ENCODE data around the gene EFNA3. TPM values are rescaled to one million over a fixed set of nuclear protein-coding genes. Genes with fewer than 3 reads are reported as not detected.

EFNA3 gene
- total RNA-seq, 1 donor from 2014 or later: 1.2 TPM

DNA sequence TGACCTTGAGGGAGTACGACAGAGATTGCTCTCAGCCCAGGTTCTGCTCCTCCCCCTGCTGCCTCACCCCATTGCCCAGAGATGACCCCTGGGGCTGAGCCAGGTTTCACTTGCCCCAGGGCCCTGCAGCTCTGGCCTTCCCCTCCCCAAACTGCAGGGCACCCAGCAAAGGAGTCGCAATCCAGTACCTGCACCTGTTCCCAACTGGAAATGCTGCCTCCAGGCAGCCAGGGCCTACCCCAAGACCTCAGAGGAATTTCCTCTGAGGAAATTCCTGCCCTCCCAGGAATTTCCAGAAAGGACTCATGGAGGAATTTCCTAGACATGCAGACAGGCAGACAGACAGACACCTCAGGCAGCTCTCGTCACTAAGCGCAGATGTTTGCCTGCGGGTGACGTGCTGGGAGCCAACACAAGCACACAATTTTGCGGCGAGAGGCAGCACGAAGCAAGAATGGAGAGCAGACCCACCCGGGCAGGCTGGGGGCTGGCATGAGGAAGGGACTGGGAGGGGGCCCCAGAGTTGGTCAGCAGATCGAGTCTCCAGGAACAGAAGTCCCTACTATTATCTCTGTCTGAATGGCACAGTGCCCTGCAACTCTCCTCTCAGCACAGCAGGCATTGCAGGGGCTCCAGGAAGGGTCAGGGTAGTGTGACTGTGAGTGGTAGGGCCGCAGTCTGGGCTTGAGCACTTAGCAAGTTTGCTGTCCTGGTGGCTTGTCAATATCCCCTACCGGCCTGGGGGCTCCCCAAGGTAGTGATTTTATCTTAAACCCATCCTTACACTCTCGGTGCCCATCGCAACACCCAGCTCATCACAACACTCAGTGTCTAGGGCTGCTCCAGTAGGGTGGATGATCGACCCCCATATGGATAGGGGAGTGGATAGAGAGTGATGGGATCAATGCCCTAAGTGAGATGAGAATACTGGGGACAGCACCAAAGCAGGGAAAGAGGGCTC is 46.1 kb downstream of the EFNA3 start:
- DNase-seq (ENCODE audit: low spot score): no peak
- intact Hi-C loops (cut with DNase I): no loop called here

DNA sequence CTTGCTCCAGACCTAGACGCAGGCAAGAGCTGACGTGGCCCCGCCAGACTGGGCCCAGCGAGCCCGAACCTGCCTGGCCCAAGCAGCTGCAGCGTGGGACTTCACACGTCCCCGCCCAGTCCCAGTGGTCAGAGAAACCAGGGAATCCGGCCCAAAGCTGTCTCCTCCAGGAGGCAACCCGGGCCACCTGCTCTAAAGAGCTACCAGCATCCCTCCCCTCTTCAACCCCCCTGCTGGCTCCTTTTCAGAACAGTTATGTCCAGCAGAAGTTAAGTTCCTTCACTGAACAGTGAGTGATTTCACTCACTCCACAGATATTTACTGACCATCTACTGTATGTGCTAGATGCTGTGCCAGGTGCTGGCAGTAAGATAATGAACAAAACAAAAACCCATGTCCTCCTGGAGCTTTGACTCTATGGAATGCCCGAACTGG is 46.9 kb downstream of the EFNA3 start:
- intact Hi-C loops (cut with DNase I): no loop called here
- no peak for DNase-seq (ENCODE audit: low spot score)

DNA sequence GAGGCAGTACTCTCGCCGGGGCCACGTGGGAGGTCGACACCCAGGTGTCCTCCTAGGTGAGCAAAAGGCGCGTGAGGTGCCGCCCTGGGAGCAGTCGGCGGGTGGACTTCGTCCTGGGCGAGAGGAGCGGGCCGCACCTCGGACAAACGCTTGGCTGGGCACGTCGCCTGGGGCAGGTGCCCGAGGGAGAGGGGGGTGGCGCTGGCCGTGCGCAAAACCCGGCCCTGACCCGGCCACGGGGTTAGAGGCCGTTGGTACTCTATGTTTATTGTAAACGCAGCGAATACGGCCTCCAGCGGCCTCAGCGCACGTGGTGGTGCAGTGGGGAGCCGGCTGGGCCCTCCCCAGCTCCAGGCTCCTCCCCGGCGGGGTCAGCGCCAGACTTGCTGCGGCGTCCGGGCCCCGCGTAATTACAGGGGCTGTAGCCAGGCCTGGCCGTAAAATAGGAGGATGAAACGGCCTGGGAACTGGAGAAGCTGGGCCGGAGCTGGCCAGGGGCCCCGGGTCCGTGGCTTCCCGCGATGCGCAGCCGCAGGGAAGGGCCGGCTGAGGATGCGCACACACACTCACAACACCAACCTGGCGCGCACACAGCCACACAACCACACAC is 47.4 kb downstream of the EFNA3 start:
- intact Hi-C loops (cut with DNase I): loop anchor here (2.0 kb wide), 1 partner anchor 31 kb away; no protein-coding TSS in a partner anchor
- DNase-seq (ENCODE audit: low spot score): peak; percentile 77

DNA sequence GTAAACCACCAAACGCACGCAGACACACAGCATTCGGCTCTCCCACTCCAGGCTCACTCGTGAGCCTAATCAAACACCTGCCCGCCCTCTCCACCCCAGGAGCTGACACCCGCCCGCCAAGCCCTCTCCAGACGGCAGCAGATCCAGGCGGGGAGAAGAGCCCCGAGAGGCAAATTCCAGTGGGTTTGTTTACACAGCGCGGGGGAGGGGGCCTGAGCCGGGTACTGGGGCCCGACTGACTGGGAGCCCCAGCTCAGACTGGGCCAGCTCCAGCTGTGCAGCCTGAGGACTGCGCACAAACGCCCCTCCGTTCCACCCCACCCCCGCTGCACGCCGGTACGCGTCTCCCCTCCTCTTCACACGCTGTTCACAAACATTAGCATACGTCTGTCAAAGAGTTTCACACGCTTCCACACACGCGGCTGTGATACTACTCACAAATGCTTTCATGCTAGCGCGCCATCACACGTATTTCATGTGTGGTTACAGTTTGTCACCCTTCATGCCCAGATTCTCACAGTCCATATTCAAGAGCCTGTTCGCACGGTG is 48.0 kb downstream of the EFNA3 start:
- intact Hi-C loops (cut with DNase I): loop anchor here (2.0 kb wide), 1 partner anchor 32 kb away; no protein-coding TSS in a partner anchor

DNA sequence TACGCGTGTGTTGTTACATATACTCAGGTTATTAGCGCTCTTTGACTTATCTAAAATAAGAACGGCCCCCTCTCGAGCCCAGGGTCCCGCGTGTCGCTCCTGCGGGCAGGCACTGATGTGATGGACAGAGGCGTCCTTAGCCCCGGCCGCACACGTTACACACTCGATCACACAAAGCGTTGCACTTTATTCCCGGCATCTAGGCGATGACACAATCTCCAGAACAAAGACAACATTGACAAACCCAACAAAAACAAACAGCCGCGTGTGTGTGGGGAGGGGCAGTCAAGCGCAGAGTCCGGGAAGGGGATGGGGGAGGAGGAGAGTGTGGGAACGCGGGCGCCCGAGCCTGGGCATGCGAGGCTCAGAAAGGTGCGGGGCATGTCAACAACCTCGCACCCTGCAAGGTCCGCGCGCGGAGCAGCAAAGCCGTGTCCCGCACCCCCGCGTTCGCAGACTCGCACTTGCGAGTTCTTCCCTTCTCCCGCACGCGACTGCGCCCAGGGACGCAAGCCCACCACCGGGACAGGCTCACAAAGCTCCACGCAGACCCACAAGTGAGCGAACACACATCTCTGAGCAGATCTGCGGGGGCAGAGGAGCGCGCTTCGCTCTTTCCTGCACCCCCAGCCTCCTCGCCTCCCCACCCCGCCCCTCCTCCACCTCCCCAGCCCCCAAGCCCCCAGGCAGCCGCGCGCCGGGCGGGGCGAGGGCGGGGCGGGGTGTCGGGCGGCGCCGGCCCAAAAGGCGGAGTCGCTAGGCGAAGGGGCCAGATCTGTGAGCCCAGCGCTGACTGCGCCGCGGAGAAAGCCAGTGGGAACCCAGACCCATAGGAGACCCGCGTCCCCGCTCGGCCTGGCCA is 48.7 kb downstream of the EFNA3 start, which contains the start of gene EFNA1:
Gene EFNA1 (plus strand): TSS at position 772 of the 862 bp plus-strand sequence. CDS start 102 bp downstream, outside the sequence.
- peak; percentile 81 for DNase-seq (ENCODE audit: low spot score)
- intact Hi-C loops (cut with DNase I): loop anchor here (2.0 kb wide), 1 partner anchor 33 kb away; no protein-coding TSS in a partner anchor

More for the DNA sequence above, 48.0 kb downstream of the EFNA3 start:
- no peak for DNase-seq (ENCODE audit: low spot score)

DNA sequence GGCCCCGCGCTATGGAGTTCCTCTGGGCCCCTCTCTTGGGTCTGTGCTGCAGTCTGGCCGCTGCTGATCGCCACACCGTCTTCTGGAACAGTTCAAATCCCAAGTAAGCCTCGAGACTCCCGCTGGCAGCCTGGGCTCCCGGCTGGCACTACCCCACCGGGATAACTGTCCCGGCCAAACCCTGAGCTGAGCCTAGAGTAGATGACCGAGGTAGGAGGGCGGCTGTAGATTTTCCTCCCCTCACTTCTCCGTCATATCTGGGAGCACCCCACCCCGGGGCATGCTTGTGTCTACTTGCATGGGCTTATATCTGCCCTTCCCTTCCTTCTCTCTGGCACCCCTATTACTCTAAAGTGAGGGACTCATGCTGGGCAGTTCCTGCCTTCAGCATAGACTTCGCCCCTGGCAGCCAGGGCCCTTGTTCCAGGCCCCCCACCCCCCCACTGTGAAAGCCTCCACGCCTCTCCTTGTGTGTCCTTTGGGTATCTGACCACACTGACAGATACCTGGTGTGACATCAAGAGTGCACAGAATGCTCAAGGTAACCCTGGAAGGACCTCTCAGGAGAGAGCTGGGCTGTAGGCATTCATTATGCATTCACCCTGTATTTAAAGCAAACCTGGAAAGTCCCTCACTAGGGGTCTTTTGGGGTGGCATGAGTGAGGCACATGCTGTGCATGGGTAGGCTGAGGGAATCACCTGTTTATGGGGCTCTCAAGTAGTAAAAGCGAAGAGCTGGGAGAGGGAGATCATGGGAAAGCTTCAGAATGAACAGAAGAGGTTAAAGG is 49.5 kb downstream of the EFNA3 start:
- no peak for DNase-seq (ENCODE audit: low spot score)
- intact Hi-C loops (cut with DNase I): loop anchor here (2.0 kb wide), 2 partner anchors 33 to 39 kb away; no protein-coding TSS in a partner anchor

DNA sequence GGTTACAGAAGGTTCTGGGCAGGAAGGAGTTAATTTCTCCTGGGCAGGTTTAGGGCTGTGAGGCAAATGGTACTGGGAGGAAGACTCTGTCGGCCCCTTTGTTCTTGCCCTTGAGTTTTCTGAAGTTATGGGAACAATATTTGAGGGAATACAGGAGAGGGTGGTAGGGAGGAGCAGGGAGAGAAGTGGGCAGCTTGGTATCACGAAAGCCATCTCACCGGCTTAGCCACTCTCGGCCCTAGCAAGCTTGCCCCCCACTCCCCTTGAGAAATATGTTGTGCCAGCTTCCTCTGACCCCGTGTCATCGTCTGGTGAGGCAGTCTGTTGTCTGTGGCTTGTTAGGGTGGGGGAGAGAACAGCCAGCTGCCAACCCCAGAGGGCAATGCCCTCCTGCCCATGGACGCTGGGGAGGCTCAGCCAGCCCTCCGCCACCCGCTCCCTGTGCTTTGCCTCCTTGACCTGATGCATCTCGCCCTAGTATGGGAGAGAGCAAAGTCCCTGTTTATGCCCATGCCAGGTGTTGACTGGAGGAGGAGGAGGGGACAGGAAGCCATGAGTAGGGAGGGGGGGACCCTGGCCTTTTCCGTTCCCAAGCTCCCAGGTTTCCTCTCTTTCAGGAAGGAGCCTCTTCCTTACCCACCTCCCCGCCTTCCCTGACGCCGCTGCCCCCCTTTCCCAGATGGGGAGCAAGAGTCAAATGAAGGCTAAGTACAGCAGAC is 50.3 kb downstream of the EFNA3 start:
- intact Hi-C loops (cut with DNase I): loop anchor here (2.0 kb wide), 1 partner anchor 38 kb away; no protein-coding TSS in a partner anchor
- DNase-seq (ENCODE audit: low spot score): peak; percentile 79

DNA sequence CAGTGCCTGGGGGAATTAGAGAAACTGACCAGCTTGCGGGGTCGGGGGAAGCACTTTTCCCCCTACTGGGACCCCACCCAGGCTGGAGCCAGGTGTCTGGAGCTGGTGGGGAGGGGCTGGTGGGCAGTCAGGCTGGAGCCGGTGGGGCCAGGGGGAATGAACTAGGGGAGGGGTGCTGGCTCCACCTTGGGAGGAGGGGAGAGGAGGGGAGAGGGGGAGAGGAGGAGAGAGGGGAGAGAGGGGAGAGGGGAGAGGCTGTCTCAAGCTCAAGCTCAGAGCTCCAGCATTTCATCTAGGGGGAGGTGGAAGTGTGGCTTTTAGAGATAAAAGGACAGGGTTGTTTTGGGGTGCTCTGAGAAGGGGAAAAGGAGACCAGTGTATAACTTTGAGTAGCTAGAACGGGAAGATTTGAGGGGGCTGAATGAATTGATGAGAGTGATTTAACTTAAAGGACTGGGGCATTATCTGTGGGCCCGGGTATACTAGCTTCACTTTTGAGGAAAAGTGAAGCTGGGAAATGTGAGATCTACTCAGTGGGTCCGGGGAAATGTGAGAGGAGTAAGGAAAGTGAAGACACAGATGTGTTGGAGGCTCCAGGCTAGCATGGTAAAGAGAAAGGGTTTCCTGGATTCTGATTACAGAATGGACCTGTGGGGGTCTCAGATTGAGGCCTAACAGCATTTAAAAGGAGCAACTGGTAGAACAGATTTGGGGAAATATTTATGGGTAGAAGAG is 51.8 kb downstream of the EFNA3 start:
- intact Hi-C loops (cut with DNase I): no loop called here
- DNase-seq (ENCODE audit: low spot score): no peak

DNA sequence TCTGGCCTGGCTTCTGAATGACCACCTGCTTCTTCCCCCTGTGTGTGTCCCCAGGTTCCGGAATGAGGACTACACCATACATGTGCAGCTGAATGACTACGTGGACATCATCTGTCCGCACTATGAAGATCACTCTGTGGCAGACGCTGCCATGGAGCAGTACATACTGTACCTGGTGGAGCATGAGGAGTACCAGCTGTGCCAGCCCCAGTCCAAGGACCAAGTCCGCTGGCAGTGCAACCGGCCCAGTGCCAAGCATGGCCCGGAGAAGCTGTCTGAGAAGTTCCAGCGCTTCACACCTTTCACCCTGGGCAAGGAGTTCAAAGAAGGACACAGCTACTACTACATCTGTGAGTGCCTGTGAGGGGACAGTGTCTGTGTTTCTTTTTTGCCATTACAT is 52.6 kb downstream of the EFNA3 start:
- intact Hi-C loops (cut with DNase I): no loop called here
- no peak for DNase-seq (ENCODE audit: low spot score)

DNA sequence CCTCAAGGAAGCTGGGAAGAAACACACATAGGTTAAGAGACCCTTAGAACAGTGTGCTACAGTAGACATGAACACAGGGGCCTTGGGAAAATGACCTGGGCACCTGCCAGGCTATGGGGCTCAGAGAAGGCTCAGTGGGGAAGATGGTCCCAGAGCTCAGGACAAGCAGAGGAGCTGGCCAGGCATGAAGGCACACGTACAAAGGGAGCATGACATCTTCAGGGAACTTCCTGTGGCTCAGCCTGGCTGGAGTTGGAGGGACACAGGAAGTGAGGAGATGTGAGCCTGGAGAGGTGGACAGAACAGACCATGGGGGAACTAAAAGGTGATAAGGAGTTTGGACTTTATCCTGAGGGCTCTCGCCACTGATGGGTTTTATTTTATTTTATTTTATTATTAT is 53.2 kb downstream of the EFNA3 start:
- intact Hi-C loops (cut with DNase I): no loop called here

DNA sequence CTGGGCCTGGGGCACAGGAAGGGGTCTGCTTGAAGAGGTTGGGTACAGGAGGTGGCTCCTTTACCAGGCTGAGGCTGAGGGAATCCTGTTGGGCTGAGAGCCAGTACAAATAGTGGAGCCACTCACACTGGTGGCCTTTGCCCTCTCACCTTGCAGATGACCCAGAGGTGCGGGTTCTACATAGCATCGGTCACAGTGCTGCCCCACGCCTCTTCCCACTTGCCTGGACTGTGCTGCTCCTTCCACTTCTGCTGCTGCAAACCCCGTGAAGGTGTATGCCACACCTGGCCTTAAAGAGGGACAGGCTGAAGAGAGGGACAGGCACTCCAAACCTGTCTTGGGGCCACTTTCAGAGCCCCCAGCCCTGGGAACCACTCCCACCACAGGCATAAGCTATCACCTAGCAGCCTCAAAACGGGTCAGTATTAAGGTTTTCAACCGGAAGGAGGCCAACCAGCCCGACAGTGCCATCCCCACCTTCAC is 55.2 kb downstream of the EFNA3 start:
- no peak for DNase-seq (ENCODE audit: low spot score)
- intact Hi-C loops (cut with DNase I): no loop called here

More for the DNA sequence above, 53.2 kb downstream of the EFNA3 start:
- DNase-seq (ENCODE audit: low spot score): no peak

DNA sequence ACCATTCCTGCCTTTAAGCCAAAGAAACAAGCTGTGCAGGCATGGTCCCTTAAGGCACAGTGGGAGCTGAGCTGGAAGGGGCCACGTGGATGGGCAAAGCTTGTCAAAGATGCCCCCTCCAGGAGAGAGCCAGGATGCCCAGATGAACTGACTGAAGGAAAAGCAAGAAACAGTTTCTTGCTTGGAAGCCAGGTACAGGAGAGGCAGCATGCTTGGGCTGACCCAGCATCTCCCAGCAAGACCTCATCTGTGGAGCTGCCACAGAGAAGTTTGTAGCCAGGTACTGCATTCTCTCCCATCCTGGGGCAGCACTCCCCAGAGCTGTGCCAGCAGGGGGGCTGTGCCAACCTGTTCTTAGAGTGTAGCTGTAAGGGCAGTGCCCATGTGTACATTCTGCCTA is 55.7 kb downstream of the EFNA3 start:
- intact Hi-C loops (cut with DNase I): no loop called here
- DNase-seq (ENCODE audit: low spot score): no peak

DNA sequence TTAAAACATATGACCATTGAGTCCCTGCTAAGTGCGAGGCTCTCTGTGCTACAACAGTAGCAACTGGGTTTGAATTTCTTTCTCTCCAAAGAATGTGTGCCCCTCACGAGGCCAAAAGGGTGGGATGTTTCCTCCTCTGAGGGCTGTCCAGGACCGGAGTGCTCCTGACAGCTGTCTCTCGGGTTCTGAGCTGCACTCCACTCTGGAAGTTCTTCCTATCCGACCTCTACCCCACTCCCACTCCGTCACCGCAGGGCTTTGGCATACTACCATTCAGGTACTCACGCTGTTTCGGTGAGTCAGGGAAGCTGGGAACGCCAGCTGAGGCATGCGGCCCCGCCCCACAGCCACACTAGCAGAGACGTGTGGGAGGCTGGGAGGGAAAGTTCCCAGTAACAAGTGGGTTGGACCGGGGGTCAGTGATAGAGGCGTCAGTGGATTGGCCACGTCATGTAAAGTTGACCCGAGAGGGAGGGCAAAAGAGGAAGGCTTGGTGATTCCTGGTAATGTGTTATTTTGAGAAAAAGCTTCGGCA is 56.3 kb downstream of the EFNA3 start:
- intact Hi-C loops (cut with DNase I): loop anchor here (5.0 kb wide), 1 partner anchor 83 kb away; the partner anchor contains the start of gene ADAM15
- peak; percentile 93 for DNase-seq (ENCODE audit: low spot score)

DNA sequence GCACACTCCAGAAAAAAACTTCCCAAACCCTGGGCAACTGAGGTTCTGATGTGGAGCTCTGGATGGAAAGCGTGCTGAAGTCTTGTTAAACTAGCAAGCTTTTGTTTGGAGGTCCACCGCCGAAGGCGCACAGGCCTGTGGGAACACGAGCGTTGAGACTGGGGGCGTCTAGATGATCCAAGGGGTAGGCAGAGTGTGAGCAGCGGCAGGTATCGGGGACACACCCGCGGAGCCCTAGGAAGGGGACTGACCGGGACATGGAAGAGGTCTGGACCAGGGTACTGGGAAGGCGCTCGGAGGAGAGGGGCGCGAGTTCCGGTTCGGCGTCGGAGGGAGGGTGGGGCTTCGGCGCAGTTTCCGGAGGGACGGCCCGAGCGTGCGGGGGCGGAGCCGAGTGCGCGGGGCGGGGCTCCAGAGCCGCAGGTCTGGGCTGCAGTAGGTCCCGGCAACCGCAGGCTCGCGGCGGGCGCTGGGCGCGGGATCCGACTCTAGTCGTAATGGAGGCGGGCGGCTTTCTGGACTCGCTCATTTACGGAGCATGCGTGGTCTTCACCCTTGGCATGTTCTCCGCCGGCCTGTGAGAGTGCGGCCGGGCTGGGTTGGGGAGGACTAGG is 56.9 kb downstream of the EFNA3 start, which contains the start of gene SLC50A1:
Gene SLC50A1 (plus strand): TSS at position 438 of the 614 bp plus-strand sequence. CDS start 60 bp downstream, at position 498.
- DNase-seq (ENCODE audit: low spot score): peak; percentile 97
- intact Hi-C loops (cut with DNase I): loop anchor here (5.0 kb wide), 1 partner anchor 83 kb away; the partner anchor contains the start of gene ADAM15

DNA sequence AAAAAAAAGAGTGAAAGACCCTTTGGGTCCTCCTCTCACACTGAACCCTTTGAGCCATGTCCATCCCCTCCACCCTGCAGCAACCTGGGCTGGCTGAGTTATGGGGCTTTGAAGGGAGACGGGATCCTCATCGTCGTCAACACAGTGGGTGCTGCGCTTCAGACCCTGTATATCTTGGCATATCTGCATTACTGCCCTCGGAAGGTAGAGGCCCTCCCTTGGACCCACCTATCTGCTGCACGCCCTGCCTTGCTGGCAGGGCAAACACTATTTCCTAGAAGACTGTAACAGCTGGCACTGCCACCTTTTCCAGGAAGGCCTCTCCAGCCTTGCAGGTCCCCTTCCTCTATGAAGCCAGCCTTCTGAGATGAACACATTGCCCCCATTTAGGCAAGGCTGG is 58.1 kb downstream of the EFNA3 start:
- no peak for DNase-seq (ENCODE audit: low spot score)
- intact Hi-C loops (cut with DNase I): loop anchor here (5.0 kb wide), 1 partner anchor 84 kb away; the partner anchor contains the start of gene ADAM15
